ENCODE measurements around the gene NLRP5.

DNA sequence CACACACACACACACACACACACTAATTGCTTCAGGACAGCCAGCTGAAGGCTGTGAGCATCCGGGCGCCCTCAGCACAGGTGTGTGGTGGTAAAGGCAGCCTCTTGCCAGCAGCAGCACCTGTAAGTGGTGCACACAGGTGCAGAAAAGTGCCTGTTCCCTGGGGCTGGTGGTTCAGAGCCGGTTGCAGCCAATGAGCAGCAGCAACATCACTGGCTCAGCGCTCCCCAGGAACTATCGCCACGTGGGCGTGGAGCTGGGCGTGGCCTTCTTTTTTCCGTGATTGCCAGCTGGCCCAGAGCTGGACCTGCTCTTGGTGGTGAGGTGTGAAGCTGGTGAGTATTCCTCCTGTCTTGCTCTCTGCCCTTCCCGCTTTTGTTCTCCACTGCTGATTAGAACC lies at the start of gene NLRP5:
- no peak for TF ChIP-seq RCOR1 (IDR thresholded peaks at IDR 0.05; ENCODE audit: insufficient replicate concordance, low read length)
- TF ChIP-seq, protein P1, sequence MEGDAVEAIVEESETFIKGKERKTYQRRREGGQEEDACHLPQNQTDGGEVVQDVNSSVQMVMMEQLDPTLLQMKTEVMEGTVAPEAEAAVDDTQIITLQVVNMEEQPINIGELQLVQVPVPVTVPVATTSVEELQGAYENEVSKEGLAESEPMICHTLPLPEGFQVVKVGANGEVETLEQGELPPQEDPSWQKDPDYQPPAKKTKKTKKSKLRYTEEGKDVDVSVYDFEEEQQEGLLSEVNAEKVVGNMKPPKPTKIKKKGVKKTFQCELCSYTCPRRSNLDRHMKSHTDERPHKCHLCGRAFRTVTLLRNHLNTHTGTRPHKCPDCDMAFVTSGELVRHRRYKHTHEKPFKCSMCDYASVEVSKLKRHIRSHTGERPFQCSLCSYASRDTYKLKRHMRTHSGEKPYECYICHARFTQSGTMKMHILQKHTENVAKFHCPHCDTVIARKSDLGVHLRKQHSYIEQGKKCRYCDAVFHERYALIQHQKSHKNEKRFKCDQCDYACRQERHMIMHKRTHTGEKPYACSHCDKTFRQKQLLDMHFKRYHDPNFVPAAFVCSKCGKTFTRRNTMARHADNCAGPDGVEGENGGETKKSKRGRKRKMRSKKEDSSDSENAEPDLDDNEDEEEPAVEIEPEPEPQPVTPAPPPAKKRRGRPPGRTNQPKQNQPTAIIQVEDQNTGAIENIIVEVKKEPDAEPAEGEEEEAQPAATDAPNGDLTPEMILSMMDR (conservative IDR thresholded peaks at IDR 0.05; ENCODE audit: low read depth, low read length) = no peak
- no peak for TF ChIP-seq MAFK (IDR thresholded peaks at IDR 0.05; ENCODE audit: low read depth, low read length)
- TF ChIP-seq NFE2L2 (IDR thresholded peaks at IDR 0.05; ENCODE audit: low read depth, low read length) = no peak
- no peak for TF ChIP-seq POLR2A (IDR thresholded peaks at IDR 0.05; ENCODE audit: low read depth, low read length)
- TF ChIP-seq SMC3 (IDR thresholded peaks at IDR 0.05; ENCODE audit: low read depth, low read length) = no peak
- no peak for TF ChIP-seq RFX5 (IDR thresholded peaks at IDR 0.05; ENCODE audit: low read depth, low read length)
- TF ChIP-seq RAD21 (IDR thresholded peaks at IDR 0.05; ENCODE audit: low read length) = no peak
- no peak for TF ChIP-seq USF2 (IDR thresholded peaks at IDR 0.05; ENCODE audit: low read depth, low read length)
- TF ChIP-seq FOS (IDR thresholded peaks at IDR 0.05; ENCODE audit: low read depth, low read length) = no peak
- TF ChIP-seq BHLHE40 (IDR thresholded peaks at IDR 0.05; ENCODE audit: low read depth, low read length) = no peak
- no peak for TF ChIP-seq CEBPB (IDR thresholded peaks at IDR 0.05; ENCODE audit: low read depth, low read length)
- TF ChIP-seq CHD1 (IDR thresholded peaks at IDR 0.05; ENCODE audit: low read depth, low read length) = no peak
- TF ChIP-seq MAZ (IDR thresholded peaks at IDR 0.05; ENCODE audit: borderline replicate concordance, low read depth, low read length) = no peak
